EH (cell line): ENCODE results near the gene MATN1.

Source experiments
- DNase-seq: peaks from one replicate; pipeline ENCODE4 v3.0.0-alpha.2; 2015; ENCODE audit warnings: low read depth

Gene MATN1

GRCh38 chr1:30731806-30732276 is 8.5 kb upstream of the MATN1 start:
- DNase-seq: no peak

GRCh38 chr1:30731109-30731805 is 7.9 kb upstream of the MATN1 start:
- no peak for DNase-seq

- DNase-seq: no peak
These were observed 7.1 kb upstream of the MATN1 start for GRCh38 chr1:30730346-30731108.

- DNase-seq: no peak
These were observed 6.5 kb upstream of the MATN1 start for GRCh38 chr1:30729901-30730300.

- DNase-seq: no peak
These were observed 5.7 kb upstream of the MATN1 start for GRCh38 chr1:30728832-30729638.

- no peak for DNase-seq
These were observed 5.0 kb upstream of the MATN1 start for GRCh38 chr1:30728340-30728739.

- DNase-seq: peak; percentile 67
These were observed 4.4 kb upstream of the MATN1 start for GRCh38 chr1:30727824-30728223.

- DNase-seq: no peak
These were observed 3.6 kb upstream of the MATN1 start for GRCh38 chr1:30726773-30727684.

- no peak for DNase-seq
These were observed 2.9 kb upstream of the MATN1 start for GRCh38 chr1:30726236-30726635.

- no peak for DNase-seq
These were observed 2.2 kb upstream of the MATN1 start for GRCh38 chr1:30725450-30726095.

GRCh38 chr1:30724655-30725421 is 1.5 kb upstream of the MATN1 start:
- no peak for DNase-seq

- no peak for DNase-seq
These were observed 790 bp upstream of the MATN1 start for GRCh38 chr1:30724175-30724574.

GRCh38 chr1:30721812-30722537 is 1.4 kb downstream of the MATN1 start:
- no peak for DNase-seq

GRCh38 chr1:30721341-30721793 is 2.0 kb downstream of the MATN1 start:
- DNase-seq: no peak

GRCh38 chr1:30720271-30721223 is 2.8 kb downstream of the MATN1 start:
- no peak for DNase-seq

- DNase-seq: peak; percentile 74
These were observed 3.7 kb downstream of the MATN1 start for GRCh38 chr1:30719406-30720270.
